Lower leg skin (tissue), 3 donors: ENCODE results near the gene TKT.

Experiments
- CTCF ChIP-seq, 3 donors: fragments of 450-650 bp; IDR thresholded peaks; one replicate each; pipeline ENCODE4 v1.5.1; 2016; ENCODE audit warnings: antibody characterized with exemption in 3 of 3, mild to moderate bottlenecking in 3 of 3, moderate library complexity in 2 of 3
- POLR2A ChIP-seq, 2 donors: fragments of 450-650 bp; IDR thresholded peaks; one replicate each; pipeline ENCODE4 v1.6.1; 2016 to 2017; ENCODE audit warnings: antibody characterized with exemption in 2 of 2, mild to moderate bottlenecking in 1 of 2, moderate library complexity in 1 of 2

- TF ChIP-seq CTCF (IDR thresholded peaks at IDR 0.05): no peak
- no peak for TF ChIP-seq POLR2A (IDR thresholded peaks at IDR 0.05)
Observed at GRCh38 chr3:53255775-53256703, at the start of gene TKT.
